Lung (tissue), 12 donors: ENCODE results near the gene CHSY3. TPM values are rescaled to one million over a fixed set of nuclear protein-coding genes. Genes with fewer than 3 reads are reported as not detected.

Experiments
- ATAC-seq: fragments of 200-7000 bp; cut with Tn5 transposase; one replicate; pipeline ENCODE4 v1.9.1; 2020; ENCODE audit warnings: moderate number of reproducible peaks; ENCODE audit not compliant: insufficient read depth, low FRiP score
- DNase-seq, 3 donors: peaks; one replicate each; pipeline ENCODE4 v3.0.0-alpha.2; 2013 to 2017
- H3K27ac ChIP-seq, 2 donors: one replicate each; pipeline ENCODE4 v1.5.1; 2013; ENCODE audit warnings: mild to moderate bottlenecking in 2 of 2, moderate library complexity in 2 of 2, control low read depth in 1 of 2, inconsistent platforms in 1 of 2, low read depth in 1 of 2, low read length in 1 of 2
- H3K27me3 ChIP-seq, 3 donors: one replicate each; pipeline ENCODE4 v1.5.1; 2013; ENCODE audit warnings: low read length in 2 of 3; ENCODE audit not compliant: control insufficient read depth in 3 of 3, insufficient read depth in 3 of 3
- H3K36me3 ChIP-seq, 4 donors: one replicate each; pipeline ENCODE4 v1.5.1; 2013; ENCODE audit warnings: low read length in 4 of 4, mild to moderate bottlenecking in 1 of 4, moderate library complexity in 1 of 4; ENCODE audit not compliant: control insufficient read depth in 4 of 4, insufficient read depth in 4 of 4
- H3K4me1 ChIP-seq, 5 donors: one replicate each; pipeline ENCODE4 v1.5.1; 2013; ENCODE audit warnings: low read length in 5 of 5, mild to moderate bottlenecking in 2 of 5, moderate library complexity in 1 of 5; ENCODE audit not compliant: control insufficient read depth in 5 of 5, insufficient read depth in 5 of 5
- H3K4me3 ChIP-seq: one replicate; pipeline ENCODE4 v1.5.1; 2013; ENCODE audit warnings: mild to moderate bottlenecking, control low read depth, moderate library complexity
- H3K9ac ChIP-seq, 2 donors: one replicate each; pipeline ENCODE4 v1.5.1; 2013; ENCODE audit warnings: low read length in 2 of 2, control low read depth in 1 of 2; ENCODE audit not compliant: insufficient read depth in 1 of 2
- H3K9me3 ChIP-seq, 4 donors: one replicate each; pipeline ENCODE4 v1.5.1; 2013; ENCODE audit warnings: low read length in 3 of 4, mild to moderate bottlenecking in 1 of 4, moderate library complexity in 1 of 4; ENCODE audit not compliant: control insufficient read depth in 4 of 4, insufficient read depth in 3 of 4
- WGBS, 2 donors: extraction: QIAGEN DNeasy Blood & Tissue Kit; methylation state at CpG; one replicate each; pipeline ENCODE4 v1.1.7; 2013; 5-methylcytosine and 5-hydroxymethylcytosine counted together
- polyA plus RNA-seq, 2 donors: library from polyadenylated mRNA; stranded (reverse); fragments of 200-250 nt; gene quantifications; one replicate each; pipeline ENCODE4 v1.2.1, GENCODE V29; 2013
- total RNA-seq, 2 donors: library from RNA; depleted of rRNA in 1 of 2; stranded (reverse); fragments of >200 nt in 1 of 2; gene quantifications; one replicate each; pipeline ENCODE4 v1.2.1, GENCODE V29; 2014 to 2021
- TF ChIP-seq, protein P1 (sequence below): IDR thresholded peaks from 2 replicates; pipeline ENCODE4 v1.5.1; 2012; ENCODE audit warnings: mild to moderate bottlenecking; ENCODE audit errors: control extremely low read depth, extremely low read depth
- donor health status: control.
- donor health status: control.
- donor health status: Bipolar disorder and iron deficiency.
- donor health status: healthy.
- donor health status: DM: yes; HTN: yes; CAD: no.

The CHSY3 gene
- total and polyA plus RNA-seq, 4 donors: 0.41 to 6.7 (median 3.0) TPM

DNA sequence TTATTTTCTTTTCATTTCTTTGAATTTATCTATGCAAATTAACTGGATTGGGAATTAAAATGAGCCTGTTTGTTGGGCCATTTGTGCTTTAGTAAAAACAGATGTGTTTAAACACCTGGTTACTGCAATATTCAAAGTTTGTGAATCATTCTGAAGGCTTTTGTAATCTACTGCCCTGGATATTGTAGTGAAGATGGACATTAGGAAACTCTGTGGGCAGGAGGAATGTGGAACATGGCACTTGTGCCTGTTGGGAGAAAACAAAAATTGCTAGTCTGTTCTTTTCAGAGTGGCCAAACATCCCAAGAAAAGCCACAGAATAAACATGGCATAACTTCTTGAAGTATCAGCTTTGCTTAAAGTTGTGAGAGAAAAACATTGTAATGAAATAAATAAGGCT lies 40.8 kb downstream of the CHSY3 start:
- no peaks in the 10 kb centered on the region for H3K27me3 ChIP-seq
- no peak overlapping the region for H3K4me3 ChIP-seq
- no peak overlapping the region for H3K27ac ChIP-seq
- no peak for ATAC-seq
- no peaks in the 10 kb centered on the region for H3K36me3 ChIP-seq
- H3K9me3 ChIP-seq: no peaks in the 10 kb centered on the region
- no peak overlapping the region for H3K9ac ChIP-seq
- TF ChIP-seq, protein P1, sequence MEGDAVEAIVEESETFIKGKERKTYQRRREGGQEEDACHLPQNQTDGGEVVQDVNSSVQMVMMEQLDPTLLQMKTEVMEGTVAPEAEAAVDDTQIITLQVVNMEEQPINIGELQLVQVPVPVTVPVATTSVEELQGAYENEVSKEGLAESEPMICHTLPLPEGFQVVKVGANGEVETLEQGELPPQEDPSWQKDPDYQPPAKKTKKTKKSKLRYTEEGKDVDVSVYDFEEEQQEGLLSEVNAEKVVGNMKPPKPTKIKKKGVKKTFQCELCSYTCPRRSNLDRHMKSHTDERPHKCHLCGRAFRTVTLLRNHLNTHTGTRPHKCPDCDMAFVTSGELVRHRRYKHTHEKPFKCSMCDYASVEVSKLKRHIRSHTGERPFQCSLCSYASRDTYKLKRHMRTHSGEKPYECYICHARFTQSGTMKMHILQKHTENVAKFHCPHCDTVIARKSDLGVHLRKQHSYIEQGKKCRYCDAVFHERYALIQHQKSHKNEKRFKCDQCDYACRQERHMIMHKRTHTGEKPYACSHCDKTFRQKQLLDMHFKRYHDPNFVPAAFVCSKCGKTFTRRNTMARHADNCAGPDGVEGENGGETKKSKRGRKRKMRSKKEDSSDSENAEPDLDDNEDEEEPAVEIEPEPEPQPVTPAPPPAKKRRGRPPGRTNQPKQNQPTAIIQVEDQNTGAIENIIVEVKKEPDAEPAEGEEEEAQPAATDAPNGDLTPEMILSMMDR: no peak
- no peaks in the 10 kb centered on the region for H3K4me1 ChIP-seq
- no peak for DNase-seq

DNA sequence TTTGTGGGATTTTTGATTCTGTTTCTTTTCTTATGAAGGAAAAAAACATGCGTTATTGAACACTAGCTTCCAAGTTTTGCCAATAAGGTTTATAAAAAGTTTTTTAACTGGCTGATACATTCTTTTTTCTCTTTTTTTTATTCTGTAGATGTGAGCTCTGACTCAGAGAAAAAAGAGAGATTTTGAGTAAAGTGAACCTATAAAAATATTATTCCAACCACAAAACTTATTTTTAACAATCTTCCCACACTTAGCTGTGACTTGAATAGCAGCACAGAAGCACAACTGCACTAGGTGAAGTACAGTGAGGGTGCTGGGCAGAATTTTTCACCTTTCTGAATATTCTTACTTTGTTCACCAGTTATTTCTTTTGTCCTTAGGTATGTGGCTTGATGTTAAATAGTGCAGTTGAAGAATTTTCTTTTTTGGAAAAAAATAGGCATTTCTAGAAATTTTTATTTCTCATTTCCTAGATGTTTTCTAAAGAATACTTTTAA lies 41.6 kb downstream of the CHSY3 start:
- 85 to 93% methylated on average over 1 of the region's 1 CpG for WGBS, 2 donors
- ATAC-seq: no peak
- no peaks in the 10 kb centered on the region for H3K4me1 ChIP-seq
- H3K36me3 ChIP-seq: no peaks in the 10 kb centered on the region
- H3K27ac ChIP-seq: no peak overlapping the region
- DNase-seq: no peak
- H3K9ac ChIP-seq: no peak overlapping the region
- H3K4me3 ChIP-seq: no peak overlapping the region
- H3K27me3 ChIP-seq: no peaks in the 10 kb centered on the region
- no peaks in the 10 kb centered on the region for H3K9me3 ChIP-seq
- TF ChIP-seq, protein P1: no peak

DNA sequence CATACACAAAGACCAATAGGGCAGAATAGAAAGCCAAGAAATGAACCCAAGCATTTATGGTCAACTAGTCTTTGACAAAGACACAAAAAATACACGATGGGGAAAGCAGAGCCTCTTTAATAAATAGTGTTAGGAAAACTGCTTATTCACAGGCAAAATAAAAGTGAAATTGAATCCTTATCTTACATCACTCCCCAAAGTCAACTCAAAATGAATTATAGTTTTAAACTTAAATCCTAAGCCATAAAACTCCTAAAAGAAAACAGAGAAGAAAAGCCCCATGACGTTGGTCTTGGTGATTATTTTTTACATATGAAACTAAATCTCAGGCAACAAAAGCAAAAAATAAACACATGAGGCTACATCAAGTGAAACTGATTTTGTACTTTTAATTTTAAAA lies 46.8 kb downstream of the CHSY3 start:
- 30 to 31% methylated on average over 2 of the region's 2 CpGs for WGBS, 2 donors
- Histone ChIP-seq H3K9ac (no peak overlapping the region), H3K36me3 (no peaks in the 10 kb centered on the region), H3K27me3 (no peaks in the 10 kb centered on the region), H3K4me3 (no peak overlapping the region), H3K27ac (no peak overlapping the region), H3K4me1 (no peaks in the 10 kb centered on the region), H3K9me3 (peaks cover 0 to 2% (median under 1%) of the 10 kb centered on the region in 4 donors)
- no peak for DNase-seq
- TF ChIP-seq, protein P1: no peak
- no peak for ATAC-seq

DNA sequence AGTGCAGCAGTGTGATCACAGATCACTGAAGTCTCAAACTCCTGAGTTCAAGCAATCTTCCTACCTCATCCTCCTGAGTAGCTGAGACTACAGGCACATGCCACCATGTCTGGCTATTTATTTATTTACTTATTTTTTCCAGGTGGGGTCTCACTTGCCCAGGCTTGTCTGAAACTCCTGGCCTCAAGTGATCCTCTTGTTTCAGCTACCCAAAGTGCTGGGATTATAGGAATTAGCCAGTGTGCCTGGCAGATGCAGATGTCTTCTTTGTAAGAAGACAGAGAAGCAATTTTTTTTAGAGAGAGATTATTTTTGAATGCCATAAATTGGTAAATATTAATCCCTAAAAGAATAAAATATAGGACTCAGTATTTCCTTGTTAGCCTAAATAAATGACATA lies 54.3 kb downstream of the CHSY3 start:
- peaks cover 0 to 2% (median under 1%) of the 10 kb centered on the region in 4 donors for H3K9me3 ChIP-seq
- peaks cover 0 to 7% (median 0%) of the 10 kb centered on the region in 5 donors for H3K4me1 ChIP-seq
- no peak overlapping the region for H3K9ac ChIP-seq
- no peak overlapping the region for H3K4me3 ChIP-seq
- no peak for DNase-seq
- no peak for ATAC-seq
- TF ChIP-seq, protein P1: no peak
- H3K27ac ChIP-seq: no peak overlapping the region
- H3K27me3 ChIP-seq: no peaks in the 10 kb centered on the region
- H3K36me3 ChIP-seq: no peaks in the 10 kb centered on the region
